WTC11 (cell line): ENCODE measurements around the gene FNDC3B. TPM values are rescaled to one million over a fixed set of nuclear protein-coding genes. Genes with fewer than 3 reads are reported as not detected.

Source experiments
- ATAC-seq: fragments of 200-7000 bp; cut with Tn5 transposase; 2 replicates; pipeline ENCODE4 v1.10.0; 2021; ENCODE audit warnings: mild to moderate bottlenecking, moderate library complexity
- CTCF ChIA-PET: fragments of 300-600 bp; sonication (Branson Sonifier 250); formaldehyde crosslinking; loops from one replicate; lab custom pipeline; 2021; ENCODE audit warnings: antibody characterized with exemption; lab: Charles Lee
- POLR2A ChIA-PET: fragments of 350-600 bp; sonication (Branson Sonifier 250); formaldehyde crosslinking; loops from one replicate; lab custom pipeline; 2021; ENCODE audit warnings: antibody characterized with exemption; lab: Charles Lee
- DNase-seq: peaks from one replicate; pipeline ENCODE4 v3.0.0; 2021; ENCODE audit warnings: low spot score
- H3K27ac Mint-ChIP-seq: 2 replicates; pipeline ENCODE4 v1.8.0; 2021; ENCODE audit warnings: mixed read lengths
- H3K27me3 Mint-ChIP-seq: 2 replicates; pipeline ENCODE4 v1.8.0; 2021; ENCODE audit warnings: low read depth, mild to moderate bottlenecking, moderate library complexity, mixed read lengths
- H3K36me3 Mint-ChIP-seq: 2 replicates; pipeline ENCODE4 v1.8.0; 2021; ENCODE audit warnings: mixed read lengths
- H3K4me1 Mint-ChIP-seq: 2 replicates; pipeline ENCODE4 v1.8.0; 2022; ENCODE audit warnings: mixed read lengths
- H3K4me3 Mint-ChIP-seq: 2 replicates; pipeline ENCODE4 v1.8.0; 2021; ENCODE audit warnings: mild to moderate bottlenecking, moderate library complexity, mixed read lengths
- H3K9me3 Mint-ChIP-seq: 2 replicates; pipeline ENCODE4 v1.8.0; 2021; ENCODE audit warnings: mixed read lengths
- ATF1 ChIP-seq: sonication (generic); formaldehyde crosslinking; IDR thresholded peaks from 2 replicates; pipeline ENCODE4 v1.8.1; 2023; ENCODE audit warnings: mild to moderate bottlenecking, moderate library complexity, missing genetic modification reagents
- CBFB ChIP-seq: sonication (generic); formaldehyde crosslinking; IDR thresholded peaks from 2 replicates; pipeline ENCODE4 v1.8.1; 2022; ENCODE audit warnings: mild to moderate bottlenecking, low read depth, missing genetic modification reagents
- CREB1 ChIP-seq: sonication (generic); formaldehyde crosslinking; IDR thresholded peaks from 2 replicates; pipeline ENCODE4 v1.8.0; 2023; ENCODE audit warnings: mild to moderate bottlenecking, missing genetic modification reagents
- ETV6 ChIP-seq: sonication (generic); formaldehyde crosslinking; IDR thresholded peaks from 2 replicates; pipeline ENCODE4 v1.8.1; 2022; ENCODE audit warnings: mild to moderate bottlenecking, missing genetic modification reagents
- FOXK1 ChIP-seq: sonication (generic); formaldehyde crosslinking; IDR thresholded peaks from 2 replicates; pipeline ENCODE4 v1.8.0; 2022; ENCODE audit warnings: mild to moderate bottlenecking, moderate library complexity, missing genetic modification reagents
- FOXP4 ChIP-seq: sonication (generic); formaldehyde crosslinking; IDR thresholded peaks from 2 replicates; pipeline ENCODE4 v1.8.0; 2022; ENCODE audit warnings: mild to moderate bottlenecking, missing genetic modification reagents
- MXD4 ChIP-seq: fragments of 250-450 bp; sonication (Bioruptor Pico); IDR thresholded peaks from 2 replicates; pipeline ENCODE4 v1.8.0; 2021; ENCODE audit warnings: mild to moderate bottlenecking, moderate library complexity, borderline replicate concordance
- NFE2L1 ChIP-seq: sonication (generic); formaldehyde crosslinking; IDR thresholded peaks from 2 replicates; pipeline ENCODE4 v1.8.1; 2023; ENCODE audit warnings: missing genetic modification reagents
- NR3C1 ChIP-seq: sonication (generic); formaldehyde crosslinking; conservative IDR thresholded peaks from 2 replicates; pipeline ENCODE4 v1.8.1; 2023; ENCODE audit warnings: low read depth, mild to moderate bottlenecking, missing genetic modification reagents
- SOX15 ChIP-seq: fragments of 250-450 bp; sonication (Bioruptor Pico); IDR thresholded peaks from 2 replicates; pipeline ENCODE4 v1.9.0; 2021; ENCODE audit warnings: mild to moderate bottlenecking
- ZBTB21 ChIP-seq: sonication (generic); formaldehyde crosslinking; IDR thresholded peaks from 2 replicates; pipeline ENCODE4 v1.8.1; 2023; ENCODE audit warnings: mild to moderate bottlenecking, missing genetic modification reagents, borderline replicate concordance
- ZNF232 ChIP-seq: sonication (generic); formaldehyde crosslinking; IDR thresholded peaks from 2 replicates; pipeline ENCODE4 v1.8.0; 2022; ENCODE audit warnings: mild to moderate bottlenecking, missing genetic modification reagents
- ZNF281 ChIP-seq: sonication (generic); formaldehyde crosslinking; IDR thresholded peaks from 2 replicates; pipeline ENCODE4 v1.8.0; 2023; ENCODE audit warnings: mild to moderate bottlenecking, missing genetic modification reagents
- ZNF671 ChIP-seq: fragments of 250-450 bp; sonication (Bioruptor Pico); IDR thresholded peaks from 2 replicates; pipeline ENCODE4 v1.8.0; 2021; ENCODE audit warnings: mild to moderate bottlenecking
- total RNA-seq: library from RNA; stranded (reverse); gene quantifications from 3 replicates; pipeline ENCODE4 v1.2.3, GENCODE V29; 2021
- TF ChIP-seq, protein P1 (sequence below): sonication (generic); formaldehyde crosslinking; IDR thresholded peaks from 2 replicates; pipeline ENCODE4 v1.8.1; 2022; ENCODE audit warnings: low read depth, mild to moderate bottlenecking, moderate library complexity, missing genetic modification reagents, borderline replicate concordance
- TF ChIP-seq, protein P2 (sequence below): sonication (generic); formaldehyde crosslinking; IDR thresholded peaks from 2 replicates; pipeline ENCODE4 v1.8.1; 2023; ENCODE audit warnings: mild to moderate bottlenecking, missing genetic modification reagents, borderline replicate concordance
- TF ChIP-seq, protein P3 (sequence below): sonication (generic); formaldehyde crosslinking; conservative IDR thresholded peaks from 2 replicates; pipeline ENCODE4 v1.8.1; 2022; ENCODE audit warnings: mild to moderate bottlenecking, missing genetic modification reagents
- TF ChIP-seq, protein P4 (sequence below): sonication (generic); formaldehyde crosslinking; IDR thresholded peaks from 2 replicates; pipeline ENCODE4 v1.8.0; 2022; ENCODE audit warnings: mild to moderate bottlenecking, missing genetic modification reagents
- TF ChIP-seq, protein P5 (sequence below): sonication (generic); formaldehyde crosslinking; IDR thresholded peaks from 2 replicates; pipeline ENCODE4 v1.8.1; 2022; ENCODE audit warnings: missing genetic modification reagents, borderline replicate concordance

The FNDC3B gene
- total RNA-seq, 1 experiment from 2014 or later: 42.8 TPM

GRCh38 chr3:172448661-172449465, 409.5 kb downstream of the FNDC3B start:
- no peaks in the 10 kb centered on the region for H3K9me3 Mint-ChIP-seq
- ATAC-seq (peak; percentile 15), DNase-seq (peak; percentile 25)
- peaks cover 73% of the 10 kb centered on the region for H3K27me3 Mint-ChIP-seq
- H3K36me3 Mint-ChIP-seq: no peaks in the 10 kb centered on the region
- H3K27ac Mint-ChIP-seq: no peak overlapping the region
- TF ChIP-seq ZNF281 (CRISPR knock-in tag): 0 out of 2 replicates have a peak, but pooled peaks have one; percentile 15
- TF ChIP-seq, protein P1, sequence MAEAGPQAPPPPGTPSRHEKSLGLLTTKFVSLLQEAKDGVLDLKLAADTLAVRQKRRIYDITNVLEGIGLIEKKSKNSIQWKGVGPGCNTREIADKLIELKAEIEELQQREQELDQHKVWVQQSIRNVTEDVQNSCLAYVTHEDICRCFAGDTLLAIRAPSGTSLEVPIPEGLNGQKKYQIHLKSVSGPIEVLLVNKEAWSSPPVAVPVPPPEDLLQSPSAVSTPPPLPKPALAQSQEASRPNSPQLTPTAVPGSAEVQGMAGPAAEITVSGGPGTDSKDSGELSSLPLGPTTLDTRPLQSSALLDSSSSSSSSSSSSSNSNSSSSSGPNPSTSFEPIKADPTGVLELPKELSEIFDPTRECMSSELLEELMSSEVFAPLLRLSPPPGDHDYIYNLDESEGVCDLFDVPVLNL: 0 out of 2 replicates have a peak, but pooled peaks have one; percentile 15
- 0 out of 2 replicates have a peak, but pooled peaks have one; percentile 2 for TF ChIP-seq NFE2L1 (CRISPR knock-in tag)
- TF ChIP-seq MXD4 (CRISPR knock-in tag): no peak
- TF ChIP-seq ZNF232 (CRISPR knock-in tag): no peak
- peaks cover 29% of the 10 kb centered on the region for H3K4me1 Mint-ChIP-seq
- ChIA-PET CTCF (interaction anchor here (1.3 to 3.2 kb wide), 3 partner anchors 9 to 28 kb away, joined by 5 to 20 read pairs (median 6); no protein-coding TSS in a partner anchor), POLR2A (interaction anchor here (1.0 kb wide), 1 partner anchor 11 kb away, joined by 3 read pairs; no protein-coding TSS in a partner anchor)
- peak overlapping the region; percentile 68 for H3K4me3 Mint-ChIP-seq

DNA sequence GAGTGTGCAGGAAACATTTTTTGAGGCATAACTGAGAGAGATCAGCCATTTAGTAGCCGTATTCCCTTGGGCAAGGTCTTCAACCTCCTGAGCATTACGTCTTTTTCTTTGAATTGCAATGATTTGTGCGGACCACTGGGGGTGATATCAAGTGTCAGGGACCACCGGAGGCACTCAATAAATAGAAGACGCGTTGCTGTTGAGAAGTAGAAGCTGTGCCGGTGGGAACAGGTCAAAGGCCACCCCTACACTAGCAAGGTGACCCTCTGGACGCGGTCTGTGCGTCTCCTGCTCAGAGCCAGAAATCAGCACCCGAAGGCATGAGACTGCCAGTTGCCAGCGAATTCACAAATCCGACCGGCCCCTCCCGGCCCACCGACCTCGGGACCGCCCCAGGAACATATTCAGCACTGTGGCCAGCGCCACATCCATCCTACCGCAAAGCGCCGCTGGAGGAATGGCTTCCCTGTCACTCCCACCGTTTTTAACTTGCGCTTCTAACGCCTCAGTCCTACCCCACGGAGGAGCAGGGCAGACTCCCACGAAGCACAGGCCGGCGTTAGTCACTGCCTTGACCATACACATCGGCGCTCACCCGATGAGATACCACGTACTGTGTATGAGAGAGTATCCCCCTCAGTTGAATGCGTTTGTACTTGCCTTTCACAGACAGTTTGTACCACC, 410.2 kb downstream of the FNDC3B start:
- Mint-ChIP-seq H3K27ac (no peak overlapping the region), H3K27me3 (peaks cover 73% of the 10 kb centered on the region), H3K9me3 (no peaks in the 10 kb centered on the region), H3K4me3 (peak overlapping the region; percentile 68), H3K36me3 (no peaks in the 10 kb centered on the region), H3K4me1 (peaks cover 29% of the 10 kb centered on the region)
- POLR2A ChIA-PET: no interaction called here
- peak; percentile 82 for ATAC-seq
- CTCF ChIA-PET: interaction anchor here (1.6 to 3.2 kb wide), 2 partner anchors 9 to 11 kb away, joined by 5 to 20 read pairs; no protein-coding TSS in a partner anchor
- DNase-seq: peak; percentile 83
- TF ChIP-seq FOXP4 (CRISPR knock-in tag) (peak; percentile 89), ZNF671 (no peak), ATF1 (0 out of 2 replicates have a peak, but pooled peaks have one; percentile 48), ZBTB21 (CRISPR knock-in tag) (peak; percentile 83), ETV6 (peak; percentile 51; the same call in 1 of the 2 replicates), CREB1 (CRISPR knock-in tag) (no peak), SOX15 (no peak), FOXK1 (CRISPR knock-in tag) (peak; percentile 83), CBFB (CRISPR knock-in tag) (0 out of 2 replicates have a peak, but pooled peaks have one; percentile 70), NR3C1 (CRISPR knock-in tag) (no peak)
- TF ChIP-seq, protein P2, sequence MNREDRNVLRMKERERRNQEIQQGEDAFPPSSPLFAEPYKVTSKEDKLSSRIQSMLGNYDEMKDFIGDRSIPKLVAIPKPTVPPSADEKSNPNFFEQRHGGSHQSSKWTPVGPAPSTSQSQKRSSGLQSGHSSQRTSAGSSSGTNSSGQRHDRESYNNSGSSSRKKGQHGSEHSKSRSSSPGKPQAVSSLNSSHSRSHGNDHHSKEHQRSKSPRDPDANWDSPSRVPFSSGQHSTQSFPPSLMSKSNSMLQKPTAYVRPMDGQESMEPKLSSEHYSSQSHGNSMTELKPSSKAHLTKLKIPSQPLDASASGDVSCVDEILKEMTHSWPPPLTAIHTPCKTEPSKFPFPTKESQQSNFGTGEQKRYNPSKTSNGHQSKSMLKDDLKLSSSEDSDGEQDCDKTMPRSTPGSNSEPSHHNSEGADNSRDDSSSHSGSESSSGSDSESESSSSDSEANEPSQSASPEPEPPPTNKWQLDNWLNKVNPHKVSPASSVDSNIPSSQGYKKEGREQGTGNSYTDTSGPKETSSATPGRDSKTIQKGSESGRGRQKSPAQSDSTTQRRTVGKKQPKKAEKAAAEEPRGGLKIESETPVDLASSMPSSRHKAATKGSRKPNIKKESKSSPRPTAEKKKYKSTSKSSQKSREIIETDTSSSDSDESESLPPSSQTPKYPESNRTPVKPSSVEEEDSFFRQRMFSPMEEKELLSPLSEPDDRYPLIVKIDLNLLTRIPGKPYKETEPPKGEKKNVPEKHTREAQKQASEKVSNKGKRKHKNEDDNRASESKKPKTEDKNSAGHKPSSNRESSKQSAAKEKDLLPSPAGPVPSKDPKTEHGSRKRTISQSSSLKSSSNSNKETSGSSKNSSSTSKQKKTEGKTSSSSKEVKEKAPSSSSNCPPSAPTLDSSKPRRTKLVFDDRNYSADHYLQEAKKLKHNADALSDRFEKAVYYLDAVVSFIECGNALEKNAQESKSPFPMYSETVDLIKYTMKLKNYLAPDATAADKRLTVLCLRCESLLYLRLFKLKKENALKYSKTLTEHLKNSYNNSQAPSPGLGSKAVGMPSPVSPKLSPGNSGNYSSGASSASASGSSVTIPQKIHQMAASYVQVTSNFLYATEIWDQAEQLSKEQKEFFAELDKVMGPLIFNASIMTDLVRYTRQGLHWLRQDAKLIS (CRISPR knock-in tag): no peak
- TF ChIP-seq, protein P3, sequence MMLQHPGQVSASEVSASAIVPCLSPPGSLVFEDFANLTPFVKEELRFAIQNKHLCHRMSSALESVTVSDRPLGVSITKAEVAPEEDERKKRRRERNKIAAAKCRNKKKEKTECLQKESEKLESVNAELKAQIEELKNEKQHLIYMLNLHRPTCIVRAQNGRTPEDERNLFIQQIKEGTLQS (CRISPR knock-in tag): no peak
- TF ChIP-seq, protein P4, sequence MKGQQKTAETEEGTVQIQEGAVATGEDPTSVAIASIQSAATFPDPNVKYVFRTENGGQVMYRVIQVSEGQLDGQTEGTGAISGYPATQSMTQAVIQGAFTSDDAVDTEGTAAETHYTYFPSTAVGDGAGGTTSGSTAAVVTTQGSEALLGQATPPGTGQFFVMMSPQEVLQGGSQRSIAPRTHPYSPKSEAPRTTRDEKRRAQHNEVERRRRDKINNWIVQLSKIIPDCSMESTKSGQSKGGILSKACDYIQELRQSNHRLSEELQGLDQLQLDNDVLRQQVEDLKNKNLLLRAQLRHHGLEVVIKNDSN (CRISPR knock-in tag): peak; percentile 34; the same call in 1 of the 2 replicates
- TF ChIP-seq, protein P5, sequence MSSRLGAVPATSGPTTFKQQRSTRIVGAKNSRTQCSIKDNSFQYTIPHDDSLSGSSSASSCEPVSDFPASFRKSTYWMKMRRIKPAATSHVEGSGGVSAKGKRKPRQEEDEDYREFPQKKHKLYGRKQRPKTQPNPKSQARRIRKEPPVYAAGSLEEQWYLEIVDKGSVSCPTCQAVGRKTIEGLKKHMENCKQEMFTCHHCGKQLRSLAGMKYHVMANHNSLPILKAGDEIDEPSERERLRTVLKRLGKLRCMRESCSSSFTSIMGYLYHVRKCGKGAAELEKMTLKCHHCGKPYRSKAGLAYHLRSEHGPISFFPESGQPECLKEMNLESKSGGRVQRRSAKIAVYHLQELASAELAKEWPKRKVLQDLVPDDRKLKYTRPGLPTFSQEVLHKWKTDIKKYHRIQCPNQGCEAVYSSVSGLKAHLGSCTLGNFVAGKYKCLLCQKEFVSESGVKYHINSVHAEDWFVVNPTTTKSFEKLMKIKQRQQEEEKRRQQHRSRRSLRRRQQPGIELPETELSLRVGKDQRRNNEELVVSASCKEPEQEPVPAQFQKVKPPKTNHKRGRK (CRISPR knock-in tag): no peak
